OCI-M1 (cell line): ENCODE measurements around the gene NEB.

Experiments used
- DNase-seq: peaks from one replicate; lab custom pipeline; 2025; lab: John Stamatoyannopoulos, UW

NEB gene

GRCh38 chr2:151552287-151552686 lies 182.0 kb downstream of the NEB start:
- DNase-seq: no peak

GRCh38 chr2:151551556-151551955 lies 182.7 kb downstream of the NEB start:
- DNase-seq: no peak

GRCh38 chr2:151549191-151549590 lies 185.1 kb downstream of the NEB start:
- DNase-seq: no peak

- no peak for DNase-seq
These were observed 189.8 kb downstream of the NEB start for GRCh38 chr2:151544449-151544848.

- no peak for DNase-seq
These were observed 190.4 kb downstream of the NEB start for GRCh38 chr2:151543876-151544275.

- DNase-seq: no peak
These were observed 200.3 kb downstream of the NEB start for GRCh38 chr2:151534001-151534400.

GRCh38 chr2:151533127-151533526 lies 201.1 kb downstream of the NEB start:
- no peak for DNase-seq

GRCh38 chr2:151526572-151527090 lies 207.6 kb downstream of the NEB start:
- no peak for DNase-seq

GRCh38 chr2:151525821-151526373 lies 208.4 kb downstream of the NEB start:
- no peak for DNase-seq

GRCh38 chr2:151523850-151524249 lies 210.4 kb downstream of the NEB start:
- DNase-seq: no peak

GRCh38 chr2:151522556-151522955 lies 211.7 kb downstream of the NEB start:
- DNase-seq: no peak

GRCh38 chr2:151520976-151521375 lies 213.3 kb downstream of the NEB start:
- no peak for DNase-seq

GRCh38 chr2:151518802-151519201 lies 215.5 kb downstream of the NEB start:
- DNase-seq: no peak

- DNase-seq: no peak
These were observed 225.8 kb downstream of the NEB start for GRCh38 chr2:151508519-151508918.

- no peak for DNase-seq
These were observed 228.1 kb downstream of the NEB start for GRCh38 chr2:151506170-151506569.

GRCh38 chr2:151498178-151498577 lies 236.1 kb downstream of the NEB start:
- DNase-seq: no peak

- no peak for DNase-seq
These were observed 242.8 kb downstream of the NEB start for GRCh38 chr2:151491496-151491895.

- DNase-seq: no peak
These were observed 244.0 kb downstream of the NEB start for GRCh38 chr2:151490276-151490675.

GRCh38 chr2:151486053-151486452 lies 248.2 kb downstream of the NEB start:
- DNase-seq: no peak

GRCh38 chr2:151484100-151484499 lies 250.2 kb downstream of the NEB start:
- DNase-seq: no peak

GRCh38 chr2:151483546-151483945 lies 250.7 kb downstream of the NEB start:
- no peak for DNase-seq

GRCh38 chr2:151482171-151482725 lies 252.0 kb downstream of the NEB start:
- no peak for DNase-seq

GRCh38 chr2:151481744-151482143 lies 252.5 kb downstream of the NEB start:
- DNase-seq: no peak

- no peak for DNase-seq
These were observed 256.3 kb downstream of the NEB start for GRCh38 chr2:151478011-151478410.
